ENCODE data around the gene UGCG.
"Not testable (repeated sequence)": the region's sequence is repeated elsewhere in the genome, so short reads cannot be mapped to it uniquely, and the experiment has no call there.

The UGCG gene

GRCh38 chr9:111957856-111958631, 61.4 kb downstream of the UGCG start:
- TF ChIP-seq ZFX (IDR thresholded peaks at IDR 0.05; ENCODE audit: borderline replicate concordance), result no peak
- TF ChIP-seq, protein P1, sequence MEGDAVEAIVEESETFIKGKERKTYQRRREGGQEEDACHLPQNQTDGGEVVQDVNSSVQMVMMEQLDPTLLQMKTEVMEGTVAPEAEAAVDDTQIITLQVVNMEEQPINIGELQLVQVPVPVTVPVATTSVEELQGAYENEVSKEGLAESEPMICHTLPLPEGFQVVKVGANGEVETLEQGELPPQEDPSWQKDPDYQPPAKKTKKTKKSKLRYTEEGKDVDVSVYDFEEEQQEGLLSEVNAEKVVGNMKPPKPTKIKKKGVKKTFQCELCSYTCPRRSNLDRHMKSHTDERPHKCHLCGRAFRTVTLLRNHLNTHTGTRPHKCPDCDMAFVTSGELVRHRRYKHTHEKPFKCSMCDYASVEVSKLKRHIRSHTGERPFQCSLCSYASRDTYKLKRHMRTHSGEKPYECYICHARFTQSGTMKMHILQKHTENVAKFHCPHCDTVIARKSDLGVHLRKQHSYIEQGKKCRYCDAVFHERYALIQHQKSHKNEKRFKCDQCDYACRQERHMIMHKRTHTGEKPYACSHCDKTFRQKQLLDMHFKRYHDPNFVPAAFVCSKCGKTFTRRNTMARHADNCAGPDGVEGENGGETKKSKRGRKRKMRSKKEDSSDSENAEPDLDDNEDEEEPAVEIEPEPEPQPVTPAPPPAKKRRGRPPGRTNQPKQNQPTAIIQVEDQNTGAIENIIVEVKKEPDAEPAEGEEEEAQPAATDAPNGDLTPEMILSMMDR (IDR thresholded peaks at IDR 0.05), result no peak
- H3K27ac ChIP-seq, result no peak overlapping the region

DNA sequence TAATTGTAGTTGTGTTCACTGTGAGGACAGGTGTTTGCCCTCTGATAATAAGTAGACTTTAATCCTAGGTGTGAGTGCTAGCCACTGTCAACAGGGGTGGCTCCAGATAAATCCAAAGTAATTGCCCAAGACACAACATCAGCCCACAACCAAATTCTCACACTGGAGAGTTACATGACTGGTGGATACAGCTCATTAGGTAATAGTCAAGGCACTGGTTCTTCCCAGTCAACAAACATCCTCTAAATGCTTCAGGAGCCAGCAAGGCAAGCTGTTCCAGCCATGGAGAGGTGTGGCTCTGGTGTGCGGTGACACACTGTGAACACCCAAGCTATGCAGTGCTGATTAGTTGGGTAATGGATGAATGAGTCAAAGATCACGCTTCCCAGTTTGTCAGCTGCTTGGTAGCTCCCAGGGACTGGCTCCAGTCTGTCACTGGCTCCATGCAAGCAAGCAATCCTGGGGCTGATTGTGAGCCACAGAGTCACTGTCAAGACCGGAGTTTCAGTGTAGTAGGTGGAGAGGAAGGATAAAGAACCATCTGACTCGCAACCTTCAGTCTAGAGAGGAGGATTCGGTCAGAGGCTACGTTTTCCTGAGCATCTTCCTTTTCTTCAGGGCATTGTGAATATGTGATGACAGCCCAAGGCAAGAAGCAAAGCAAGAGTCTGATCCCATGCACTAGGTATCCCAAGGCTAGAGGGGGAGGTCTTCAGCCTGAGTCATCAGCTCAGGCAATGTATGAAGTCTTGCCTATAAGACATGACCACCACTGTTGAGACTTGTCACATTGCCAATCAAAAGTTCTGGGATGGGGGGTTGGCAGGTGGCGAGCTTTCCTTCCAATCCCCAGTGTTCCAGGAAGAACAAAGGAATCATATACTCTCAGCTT, 63.1 kb downstream of the UGCG start:
- TF ChIP-seq ZFX (IDR thresholded peaks at IDR 0.05; ENCODE audit: borderline replicate concordance), result no peak
- TF ChIP-seq, protein P1 (IDR thresholded peaks at IDR 0.05), result no peak
- H3K27ac ChIP-seq, result no peak overlapping the region

- H3K27ac ChIP-seq, result not testable (repeated sequence)
Observed at GRCh38 chr9:111960485-111960884, 63.9 kb downstream of the UGCG start.

- no peak overlapping the region for H3K27ac ChIP-seq
Observed at GRCh38 chr9:111961009-111961408, 64.4 kb downstream of the UGCG start.

DNA sequence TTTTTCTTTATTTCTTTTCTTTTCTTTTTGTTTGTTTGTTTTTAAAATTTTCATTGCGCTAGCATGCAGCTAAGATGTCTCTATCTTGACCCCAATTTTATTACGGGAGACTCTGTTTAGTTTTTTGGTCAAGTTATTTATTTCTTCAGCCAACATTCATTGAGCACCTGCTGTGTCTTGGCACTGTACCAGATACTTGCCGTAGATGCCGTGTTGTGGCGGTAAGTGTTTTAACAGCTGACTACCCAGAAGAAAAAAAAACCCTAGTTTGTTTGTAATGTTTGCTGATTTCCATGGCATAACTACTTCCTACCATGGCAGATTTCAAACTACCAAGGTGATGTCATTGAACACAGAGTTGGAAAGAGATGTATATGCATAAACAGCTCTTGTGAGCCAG, 65.0 kb downstream of the UGCG start:
- no peak overlapping the region for H3K27ac ChIP-seq
- TF ChIP-seq, protein P1 (IDR thresholded peaks at IDR 0.05), result no peak
- TF ChIP-seq ZFX (IDR thresholded peaks at IDR 0.05; ENCODE audit: borderline replicate concordance), result no peak

More at GRCh38 chr9:111961009-111961408, 64.4 kb downstream of the UGCG start:
- TF ChIP-seq, protein P1 (IDR thresholded peaks at IDR 0.05), result no peak
- no peak for TF ChIP-seq ZFX (IDR thresholded peaks at IDR 0.05; ENCODE audit: borderline replicate concordance)

GRCh38 chr9:111962021-111962420, 65.4 kb downstream of the UGCG start:
- TF ChIP-seq, protein P1 (IDR thresholded peaks at IDR 0.05), result no peak
- TF ChIP-seq ZFX (IDR thresholded peaks at IDR 0.05; ENCODE audit: borderline replicate concordance), result no peak
- H3K27ac ChIP-seq, result no peak overlapping the region

GRCh38 chr9:111963995-111964394, 67.4 kb downstream of the UGCG start:
- H3K27ac ChIP-seq, result no peak overlapping the region
- TF ChIP-seq ZFX (IDR thresholded peaks at IDR 0.05; ENCODE audit: borderline replicate concordance), result no peak
- TF ChIP-seq, protein P1 (IDR thresholded peaks at IDR 0.05), result no peak
